GM18511 (cell line): Measurements from ENCODE around the gene HOXD12.

Experiments
- ATAC-seq: cut with Tn5 transposase; IDR thresholded peaks from one replicate; pipeline ENCODE4 v1.9.1; 2021; ENCODE audit warnings: mild to moderate bottlenecking, moderate library complexity; ENCODE audit not compliant: unreplicated experiment

Gene HOXD12, protein sequence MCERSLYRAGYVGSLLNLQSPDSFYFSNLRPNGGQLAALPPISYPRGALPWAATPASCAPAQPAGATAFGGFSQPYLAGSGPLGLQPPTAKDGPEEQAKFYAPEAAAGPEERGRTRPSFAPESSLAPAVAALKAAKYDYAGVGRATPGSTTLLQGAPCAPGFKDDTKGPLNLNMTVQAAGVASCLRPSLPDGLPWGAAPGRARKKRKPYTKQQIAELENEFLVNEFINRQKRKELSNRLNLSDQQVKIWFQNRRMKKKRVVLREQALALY

DNA sequence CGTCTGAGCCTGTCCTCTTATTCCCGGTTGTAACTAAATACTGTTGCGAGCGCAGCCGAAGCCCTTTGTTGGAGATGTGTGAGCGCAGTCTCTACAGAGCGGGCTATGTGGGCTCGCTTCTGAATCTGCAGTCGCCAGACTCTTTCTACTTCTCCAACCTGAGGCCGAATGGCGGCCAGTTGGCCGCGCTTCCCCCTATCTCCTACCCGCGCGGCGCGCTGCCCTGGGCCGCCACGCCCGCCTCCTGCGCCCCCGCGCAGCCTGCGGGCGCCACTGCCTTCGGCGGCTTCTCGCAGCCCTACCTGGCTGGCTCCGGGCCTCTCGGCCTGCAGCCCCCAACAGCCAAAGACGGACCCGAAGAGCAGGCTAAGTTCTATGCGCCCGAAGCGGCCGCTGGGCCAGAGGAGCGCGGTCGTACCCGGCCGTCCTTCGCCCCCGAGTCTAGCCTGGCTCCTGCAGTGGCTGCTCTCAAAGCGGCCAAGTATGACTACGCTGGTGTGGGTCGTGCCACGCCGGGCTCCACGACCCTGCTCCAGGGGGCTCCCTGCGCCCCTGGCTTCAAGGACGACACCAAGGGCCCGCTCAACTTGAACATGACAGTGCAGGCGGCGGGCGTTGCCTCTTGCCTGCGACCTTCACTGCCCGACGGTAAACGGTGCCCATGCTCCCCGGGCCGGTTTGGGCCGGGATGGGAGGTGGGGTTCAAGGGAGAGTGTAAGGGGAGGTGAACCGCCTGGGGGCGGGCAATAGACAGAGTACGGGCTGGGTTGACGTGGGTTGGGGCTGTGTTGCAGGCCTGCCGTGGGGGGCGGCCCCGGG is at the start of gene HOXD12:
HOXD12 (plus strand) TSS at position 68 of the 819 bp plus-strand sequence; CDS start at position 75, 7 bp downstream.
- no peak for ATAC-seq

- no peak for ATAC-seq
These were observed 43.2 kb upstream of the HOXD12 start for GRCh38 chr2:176056406-176056805.

DNA sequence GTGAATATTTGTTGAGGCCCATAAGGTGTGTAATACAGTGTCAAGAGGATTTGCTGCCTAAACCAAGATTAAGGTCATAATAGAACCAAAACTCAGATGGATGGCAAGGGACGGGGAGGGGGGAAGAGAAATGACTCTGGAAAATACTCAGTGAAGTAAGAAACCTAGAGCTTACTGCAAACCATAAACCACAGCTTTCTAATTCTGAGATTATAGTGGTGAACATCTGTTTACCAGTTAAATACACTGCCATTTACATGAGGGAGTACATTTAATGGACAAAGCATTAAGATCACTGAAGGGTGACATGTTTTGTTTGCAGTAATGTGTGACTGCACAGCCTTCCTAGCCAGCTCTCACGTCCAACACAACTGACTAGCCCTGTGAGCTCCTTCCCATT is 35.6 kb upstream of the HOXD12 start:
- no peak for ATAC-seq

GRCh38 chr2:176066645-176067588 is 32.7 kb upstream of the HOXD12 start:
- no peak for ATAC-seq

GRCh38 chr2:176067589-176068418 is 31.8 kb upstream of the HOXD12 start:
- no peak for ATAC-seq

DNA sequence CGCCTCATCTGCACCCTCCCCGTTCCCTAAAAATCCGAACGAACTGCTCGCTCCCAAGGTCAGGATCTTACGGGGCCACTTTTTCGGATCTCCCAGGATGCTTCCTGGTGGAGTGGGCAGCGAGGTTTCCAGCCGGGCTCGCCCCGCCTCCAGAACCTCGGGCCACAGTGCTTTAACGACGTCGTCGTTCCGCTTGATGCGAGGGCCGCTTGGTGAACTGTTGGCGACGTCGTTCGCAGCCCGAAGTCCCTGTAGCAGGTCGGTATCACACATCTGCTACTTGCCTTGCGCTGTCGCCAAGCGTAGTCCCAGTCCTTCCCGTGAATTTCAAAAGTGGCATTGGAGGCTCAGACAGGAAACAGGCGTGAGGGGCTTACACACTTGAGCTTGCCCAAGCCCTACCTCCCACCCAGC is 31.2 kb upstream of the HOXD12 start:
- ATAC-seq: no peak

DNA sequence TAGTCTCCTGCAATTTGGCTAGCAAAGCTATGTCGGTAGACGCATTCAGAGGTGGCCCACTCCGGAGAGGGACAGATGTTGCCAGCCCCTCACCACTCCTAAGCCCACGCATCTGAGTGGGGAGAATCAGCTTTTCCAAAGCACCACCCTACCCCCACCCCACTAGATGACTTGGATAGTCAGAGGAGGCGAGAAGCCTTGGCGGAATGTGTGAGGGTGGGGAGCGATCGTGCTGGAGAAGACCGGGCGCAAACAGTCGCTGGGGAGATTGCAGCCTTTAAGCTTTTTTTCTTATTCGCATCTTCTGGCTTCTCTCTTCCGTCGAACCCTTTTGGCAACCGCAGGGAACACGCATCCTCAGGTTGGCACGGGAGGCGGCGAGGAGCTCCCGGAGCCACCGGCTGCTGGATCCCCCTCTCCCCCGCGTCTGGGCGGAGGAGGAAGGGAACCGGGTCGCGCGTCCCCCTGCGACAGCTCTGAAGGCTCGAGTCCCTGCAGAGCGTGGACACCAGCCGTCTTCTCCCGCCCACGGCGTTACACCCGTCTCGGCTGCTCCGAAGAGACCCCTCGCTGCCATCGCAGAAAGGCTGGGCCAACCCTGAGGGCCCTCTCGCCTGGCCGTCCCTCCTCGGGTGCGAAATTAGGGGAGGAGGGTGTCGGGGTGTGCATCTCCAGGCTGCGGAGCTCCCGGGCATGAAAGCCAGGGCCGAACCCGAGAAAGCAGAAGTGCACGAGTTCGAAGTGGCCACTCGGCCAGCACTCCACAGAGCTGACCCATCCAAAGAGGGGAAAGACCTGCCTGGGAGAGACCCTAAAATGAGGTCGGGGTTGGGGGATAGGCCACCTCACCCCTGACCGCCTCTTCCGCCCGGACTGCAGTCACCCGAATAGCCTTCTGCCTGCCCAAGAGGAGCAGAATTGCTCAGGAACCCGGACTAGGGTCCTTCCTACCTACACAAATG is 28.0 kb upstream of the HOXD12 start:
- no peak for ATAC-seq

GRCh38 chr2:176072292-176072669 is 27.3 kb upstream of the HOXD12 start:
- no peak for ATAC-seq

DNA sequence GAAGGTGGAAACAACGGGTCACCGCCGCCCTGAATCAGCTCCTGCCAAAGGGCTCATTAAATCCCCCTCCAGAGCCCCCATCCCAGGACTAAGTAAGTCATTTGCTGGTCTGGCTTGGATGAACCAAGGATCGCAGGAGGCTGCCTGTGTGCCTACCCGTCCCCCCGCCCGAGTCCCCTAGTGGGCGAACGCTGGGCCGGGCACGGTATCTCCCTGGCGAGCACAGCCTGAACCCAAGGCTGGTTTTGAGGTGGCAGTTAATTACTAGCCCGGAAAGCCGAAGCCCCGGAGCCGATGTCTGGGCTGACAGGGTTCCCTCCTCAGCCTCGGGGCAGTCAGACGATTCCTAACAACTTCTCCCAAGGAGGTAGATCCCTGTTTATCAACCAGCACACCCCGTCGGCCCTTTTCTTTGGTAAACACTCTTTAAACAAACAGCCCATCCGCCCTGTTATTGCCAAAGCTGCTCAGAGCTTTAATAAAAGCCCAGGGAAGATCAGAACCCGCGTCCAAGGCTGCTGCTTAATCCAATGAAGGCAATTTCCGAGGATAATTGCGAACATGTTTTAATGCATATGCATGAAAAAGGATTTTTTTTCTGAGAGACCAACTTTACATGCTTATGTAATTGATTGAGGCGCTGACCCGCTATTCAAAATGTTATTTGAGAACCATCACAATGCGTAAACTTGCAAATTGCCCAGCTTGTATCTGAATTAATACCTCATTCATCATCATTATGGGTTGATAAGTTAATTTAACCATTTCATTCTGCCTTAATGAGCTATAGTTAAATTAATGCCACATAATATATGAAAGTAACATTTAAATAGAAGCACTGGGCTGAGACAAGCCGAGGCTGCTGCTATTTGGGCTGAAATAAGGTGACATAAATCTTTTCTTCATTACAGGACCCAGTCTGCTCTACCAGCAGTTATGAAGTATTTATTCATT is 26.4 kb upstream of the HOXD12 start:
- ATAC-seq: no peak

- no peak for ATAC-seq
These were observed 24.6 kb upstream of the HOXD12 start for GRCh38 chr2:176074919-176075425.

- ATAC-seq: no peak
These were observed 24.1 kb upstream of the HOXD12 start for GRCh38 chr2:176075481-176075880.

DNA sequence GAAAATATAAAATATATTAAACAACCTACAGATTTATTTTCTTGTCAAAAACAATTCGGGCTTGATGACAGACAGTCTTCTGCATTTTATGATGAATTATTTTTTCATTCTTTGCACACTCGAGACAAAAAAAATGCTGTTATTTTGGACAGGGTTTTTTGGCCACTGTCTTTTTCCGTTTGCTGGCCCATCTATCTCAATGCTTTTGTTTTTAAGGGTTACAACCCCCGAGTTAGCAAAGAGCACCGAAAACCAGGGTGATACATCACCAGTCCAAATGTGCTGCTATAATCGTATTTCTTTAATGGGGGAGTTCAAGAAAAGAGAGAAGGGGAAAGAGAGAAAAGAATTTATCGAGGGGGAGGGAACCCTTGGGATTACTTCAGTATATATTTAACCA is 23.5 kb upstream of the HOXD12 start:
- ATAC-seq: no peak

DNA sequence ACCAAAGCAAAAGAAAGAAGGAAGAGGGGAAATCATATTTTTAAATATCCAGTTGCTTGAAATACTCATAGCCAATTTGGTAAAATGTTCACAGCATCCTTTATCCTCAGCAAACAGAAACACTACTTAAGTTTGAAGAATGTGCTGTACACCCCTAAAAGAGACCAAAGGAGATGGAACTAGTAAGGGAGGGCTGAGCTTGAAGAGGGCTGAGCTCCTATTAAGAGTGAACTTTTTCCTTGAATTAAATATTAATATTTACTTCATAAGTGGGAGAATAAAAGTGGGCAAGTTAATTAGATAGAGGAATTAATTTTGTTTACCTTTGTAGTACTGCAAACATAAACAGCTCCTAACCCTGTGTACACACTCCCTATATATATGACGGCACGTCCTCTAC is 22.8 kb upstream of the HOXD12 start:
- ATAC-seq: no peak

DNA sequence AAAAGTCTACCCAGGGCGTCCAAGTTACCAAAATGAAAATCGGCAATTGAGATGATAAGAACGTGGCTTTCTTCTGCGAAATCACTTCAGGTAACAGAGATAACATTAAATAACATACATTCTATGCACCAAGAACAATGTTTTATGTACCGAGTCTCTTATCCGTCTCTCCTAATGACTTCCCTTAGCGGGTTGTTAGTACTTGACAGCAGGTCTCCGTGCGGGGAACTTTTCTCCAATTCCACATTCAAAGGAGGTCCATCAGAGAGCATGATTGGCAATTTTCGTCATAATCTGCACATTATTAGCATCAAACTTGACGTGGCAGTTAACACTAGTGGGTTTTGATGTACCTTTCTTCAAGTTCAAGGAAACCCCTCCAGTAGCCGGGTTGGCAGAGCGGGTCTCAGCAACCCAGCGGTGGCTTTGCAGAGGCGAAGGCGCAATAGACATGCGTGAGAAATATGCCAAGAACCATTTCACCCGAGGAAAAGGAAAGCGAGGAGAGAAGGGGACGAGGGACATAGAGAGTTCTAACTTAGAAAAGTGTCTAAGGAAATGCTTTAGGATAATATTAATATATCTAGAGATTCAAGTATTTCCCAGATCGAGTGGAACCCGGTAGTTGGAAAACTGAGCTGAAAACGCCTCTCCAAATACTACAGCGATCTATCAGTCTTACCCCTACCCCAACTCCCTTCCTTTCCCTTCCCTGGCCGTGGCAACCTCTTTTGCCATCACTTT is 20.9 kb upstream of the HOXD12 start:
- no peak for ATAC-seq

DNA sequence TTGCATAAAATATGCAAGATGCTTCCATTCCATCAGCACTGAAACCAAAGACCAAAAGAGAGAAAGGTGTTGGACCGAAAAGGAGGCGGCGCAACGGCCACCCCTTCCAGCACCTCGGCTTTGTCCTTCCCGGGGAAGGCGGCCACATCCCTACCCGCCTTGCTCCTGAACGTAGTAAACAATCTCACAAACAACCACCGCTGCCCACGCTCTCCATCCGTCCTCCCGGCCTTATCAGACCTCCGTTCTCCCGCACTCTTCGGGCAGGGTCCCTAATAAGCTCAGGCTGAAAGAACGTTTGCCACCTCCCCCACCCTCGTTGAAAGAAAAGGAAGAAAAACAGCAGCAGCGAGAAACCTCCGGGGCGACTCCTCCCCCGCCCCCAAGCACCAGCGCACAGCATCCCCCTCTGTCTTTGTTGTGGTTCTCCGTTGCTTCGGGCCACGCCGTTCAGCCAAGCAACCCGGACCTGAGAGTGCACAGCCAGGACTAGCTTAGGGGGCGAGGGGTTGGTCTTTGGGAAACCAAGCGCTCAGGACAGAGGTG is 20.2 kb upstream of the HOXD12 start:
- ATAC-seq: no peak

DNA sequence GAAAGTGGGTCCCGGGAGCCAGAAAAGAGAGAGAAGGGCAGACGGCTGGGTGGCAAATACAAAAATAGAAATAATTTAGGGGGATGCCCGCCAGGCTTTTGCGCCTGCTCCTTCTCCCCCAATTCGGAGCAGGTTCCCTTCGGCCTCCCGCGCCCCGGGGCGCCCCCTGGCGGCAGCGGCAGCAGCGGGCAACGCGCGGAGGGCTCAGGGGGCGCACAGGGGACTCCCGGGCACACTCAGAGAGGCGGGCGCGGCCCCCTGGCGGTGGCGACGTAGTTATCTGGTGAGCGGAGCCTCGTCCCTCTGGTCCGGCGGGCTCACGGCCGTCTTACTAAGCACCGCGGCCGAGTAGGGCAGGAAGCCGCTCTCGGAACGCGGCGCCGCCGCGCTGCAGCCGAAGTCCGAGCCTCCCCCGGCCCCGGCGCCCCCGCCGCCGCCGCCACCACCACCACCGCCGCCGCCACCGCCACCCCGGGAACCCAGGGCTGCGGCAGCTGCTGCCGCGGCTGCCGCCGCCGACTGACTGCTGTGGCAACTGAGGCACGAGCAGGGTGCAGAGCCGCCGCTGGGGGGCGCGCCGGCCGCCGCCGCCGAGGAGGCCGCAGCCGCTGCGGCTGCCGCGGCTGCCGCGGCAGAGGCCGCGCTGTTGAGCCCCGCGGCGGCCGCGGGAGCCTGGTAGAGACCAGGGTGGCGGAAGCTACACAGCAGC is 19.6 kb upstream of the HOXD12 start:
- no peak for ATAC-seq
